ENCODE results near the gene EFHC2. TPM values are rescaled to one million over a fixed set of nuclear protein-coding genes. Genes with fewer than 3 reads are reported as not detected.

Gene EFHC2
- total and polyA plus RNA-seq, 8 donors, result 0.09 to 1.9 (median 0.47) TPM

DNA sequence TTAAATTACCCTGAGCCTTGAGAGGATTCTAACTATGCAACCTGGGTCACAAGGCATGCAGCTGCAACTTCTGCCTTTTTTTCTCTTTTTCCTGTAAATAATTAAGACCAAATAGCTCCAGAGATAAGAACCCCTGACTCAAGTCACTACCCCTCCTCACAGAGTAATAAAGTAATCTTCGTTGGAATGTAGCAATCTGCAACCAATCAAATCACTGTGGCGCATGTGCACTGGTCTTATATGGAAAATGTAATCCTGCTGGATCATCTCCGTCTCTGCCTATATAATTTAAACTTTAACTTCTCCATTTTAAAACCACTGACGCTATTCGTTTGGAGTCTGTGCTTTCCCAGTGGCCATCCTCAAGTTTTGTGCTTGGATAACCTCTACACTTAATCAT is 6.1 kb upstream of the EFHC2 start:
- TF ChIP-seq, protein P1, sequence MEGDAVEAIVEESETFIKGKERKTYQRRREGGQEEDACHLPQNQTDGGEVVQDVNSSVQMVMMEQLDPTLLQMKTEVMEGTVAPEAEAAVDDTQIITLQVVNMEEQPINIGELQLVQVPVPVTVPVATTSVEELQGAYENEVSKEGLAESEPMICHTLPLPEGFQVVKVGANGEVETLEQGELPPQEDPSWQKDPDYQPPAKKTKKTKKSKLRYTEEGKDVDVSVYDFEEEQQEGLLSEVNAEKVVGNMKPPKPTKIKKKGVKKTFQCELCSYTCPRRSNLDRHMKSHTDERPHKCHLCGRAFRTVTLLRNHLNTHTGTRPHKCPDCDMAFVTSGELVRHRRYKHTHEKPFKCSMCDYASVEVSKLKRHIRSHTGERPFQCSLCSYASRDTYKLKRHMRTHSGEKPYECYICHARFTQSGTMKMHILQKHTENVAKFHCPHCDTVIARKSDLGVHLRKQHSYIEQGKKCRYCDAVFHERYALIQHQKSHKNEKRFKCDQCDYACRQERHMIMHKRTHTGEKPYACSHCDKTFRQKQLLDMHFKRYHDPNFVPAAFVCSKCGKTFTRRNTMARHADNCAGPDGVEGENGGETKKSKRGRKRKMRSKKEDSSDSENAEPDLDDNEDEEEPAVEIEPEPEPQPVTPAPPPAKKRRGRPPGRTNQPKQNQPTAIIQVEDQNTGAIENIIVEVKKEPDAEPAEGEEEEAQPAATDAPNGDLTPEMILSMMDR (IDR thresholded peaks at IDR 0.05), result no peak
- Histone ChIP-seq H3K4me3 (no peak overlapping the region), H3K36me3 (no peaks in the 10 kb centered on the region), H3K27me3 (peaks cover 0 to 2% (median 0%) of the 10 kb centered on the region in 4 donors), H3K27ac (no peak overlapping the region), H3K4me1 (no peaks in the 10 kb centered on the region), H3K9me3 (no peaks in the 10 kb centered on the region)
- FAIRE-seq, result no peak
- DNase-seq, result no peak
- intact Hi-C loops (cut with DNase I), result no loop called here
- ATAC-seq, result no peak
- WGBS, 2 donors, result 62 to 76% methylated on average over 5 of the region's 5 CpGs

- TF ChIP-seq, protein P1 (IDR thresholded peaks at IDR 0.05), result no peak
These were observed 1.2 kb upstream of the EFHC2 start for GRCh38 chrX:44344687-44345086.

DNA sequence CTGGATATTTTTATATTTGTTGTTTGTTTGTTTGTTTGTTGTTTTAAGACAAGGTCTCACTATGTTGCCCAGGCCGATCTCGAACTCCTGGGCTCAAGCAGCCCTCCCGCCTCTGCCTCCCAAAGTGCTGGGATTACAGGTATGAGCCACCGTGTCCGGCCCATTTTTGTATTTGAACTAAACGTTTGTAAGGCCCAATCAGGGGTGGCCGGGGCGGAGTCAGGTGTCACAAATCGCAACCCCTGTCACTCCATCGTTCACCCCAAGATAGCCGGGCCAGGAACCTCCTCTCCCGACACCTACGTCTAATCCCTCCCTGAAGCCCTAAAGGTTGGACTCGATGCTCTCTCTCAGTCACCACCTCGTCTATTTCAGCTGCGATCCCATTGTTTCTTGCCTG is 722 bp upstream of the EFHC2 start:
- TF ChIP-seq, protein P1 (IDR thresholded peaks at IDR 0.05), result no peak
- ATAC-seq (peak; percentile 33 to 63 (median 50)), DNase-seq (peak in 2 of 6 donors; percentile 1 to 12), FAIRE-seq (no peak)
- H3K4me3 ChIP-seq, result peak overlapping the region in 2 of 4 donors; percentile 36 to 41
- no peaks in the 10 kb centered on the region for H3K4me1 ChIP-seq
- 40 to 53% methylated on average over 16 of the region's 16 CpGs for WGBS, 2 donors
- H3K27me3 ChIP-seq, result no peaks in the 10 kb centered on the region
- no peak overlapping the region for H3K27ac ChIP-seq
- intact Hi-C loops (cut with DNase I), result no loop called here
- H3K36me3 ChIP-seq, result no peaks in the 10 kb centered on the region
- H3K9me3 ChIP-seq, result no peaks in the 10 kb centered on the region

More at GRCh38 chrX:44344687-44345086, 1.2 kb upstream of the EFHC2 start:
- no peak overlapping the region for H3K27ac ChIP-seq
- 51 to 61% methylated on average over 7 of the region's 7 CpGs for WGBS, 2 donors
- H3K27me3 ChIP-seq, result no peaks in the 10 kb centered on the region
- H3K9me3 ChIP-seq, result no peaks in the 10 kb centered on the region
- no peak overlapping the region for H3K4me3 ChIP-seq
- FAIRE-seq, result no peak
- H3K4me1 ChIP-seq, result no peaks in the 10 kb centered on the region
- H3K36me3 ChIP-seq, result no peaks in the 10 kb centered on the region
- DNase-seq, result no peak
- intact Hi-C loops (cut with DNase I), result no loop called here
- ATAC-seq, result no peak

- TF ChIP-seq, protein P1 (IDR thresholded peaks at IDR 0.05), result no peak
- ATAC-seq (no peak), FAIRE-seq (no peak), DNase-seq (no peak)
- no peaks in the 10 kb centered on the region for H3K4me1 ChIP-seq
- H3K36me3 ChIP-seq, result no peaks in the 10 kb centered on the region
- WGBS, 2 donors, result 61 to 77% methylated on average over 2 to 3 of the region's 3 CpGs
- no peaks in the 10 kb centered on the region for H3K9me3 ChIP-seq
- peaks cover 0 to 6% (median 0%) of the 10 kb centered on the region in 4 donors for H3K27me3 ChIP-seq
- peak overlapping the region in 2 of 4 donors; percentile 36 to 41 for H3K4me3 ChIP-seq
- intact Hi-C loops (cut with DNase I), result no loop called here
- H3K27ac ChIP-seq, result no peak overlapping the region
These were observed 606 bp downstream of the EFHC2 start for GRCh38 chrX:44342866-44343265.

DNA sequence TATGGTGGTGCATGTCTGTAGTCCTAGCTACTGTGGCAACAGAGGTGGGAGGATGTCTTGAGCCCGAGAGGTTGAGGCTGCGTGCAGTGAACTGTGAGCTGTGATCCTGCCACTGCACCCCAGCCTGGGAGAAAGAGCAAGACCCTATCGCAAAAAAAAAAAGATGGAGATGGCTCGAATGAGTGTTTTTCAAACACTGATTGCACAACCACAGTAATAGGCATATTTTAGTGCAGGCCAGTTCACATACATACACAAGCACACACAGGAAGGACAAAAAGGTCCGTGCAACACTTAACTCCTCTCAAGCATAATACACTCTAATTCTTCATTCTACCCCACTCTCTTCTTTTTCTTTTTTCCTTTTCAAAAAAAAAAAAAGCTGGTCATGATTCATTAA is 5.1 kb downstream of the EFHC2 start:
- no peak overlapping the region for H3K27ac ChIP-seq
- no peaks in the 10 kb centered on the region for H3K9me3 ChIP-seq
- FAIRE-seq (no peak), DNase-seq (no peak), ATAC-seq (no peak)
- no peaks in the 10 kb centered on the region for H3K4me1 ChIP-seq
- H3K27me3 ChIP-seq, result peaks cover 0 to 8% (median 0%) of the 10 kb centered on the region in 4 donors
- H3K4me3 ChIP-seq, result no peak overlapping the region
- TF ChIP-seq, protein P1 (IDR thresholded peaks at IDR 0.05), result no peak
- H3K36me3 ChIP-seq, result no peaks in the 10 kb centered on the region
- intact Hi-C loops (cut with DNase I), result no loop called here
- 81 to 85% methylated on average over 5 of the region's 5 CpGs for WGBS, 2 donors

All from pancreas (tissue), 10 donors.